Panc1 (cell line): Measurements from ENCODE around the gene UQCRH.

Experiments used
- CTCF ChIP-seq: fragments of 450-650 bp; IDR thresholded peaks from 2 replicates; pipeline ENCODE4 v1.5.1; 2017; ENCODE audit warnings: mild to moderate bottlenecking
- POLR2AphosphoS5 ChIP-seq: IDR thresholded peaks from 2 replicates; pipeline ENCODE4 v1.6.1; 2012; ENCODE audit warnings: mild to moderate bottlenecking, low read depth, low read length, moderate library complexity
- REST ChIP-seq, 2 experiments: IDR thresholded peaks; 2 replicates each; pipeline ENCODE4 v1.6.1; 2011 to 2012; ENCODE audit warnings: low read depth in 2 of 2, control low read depth in 1 of 2, low read length in 1 of 2, mild to moderate bottlenecking in 1 of 2, moderate library complexity in 1 of 2; ENCODE audit not compliant: insufficient read depth in 1 of 2

GRCh38 chr1:46363121-46363520 lies 59.6 kb downstream of the UQCRH start:
- no peak for TF ChIP-seq CTCF
- TF ChIP-seq POLR2AphosphoS5: no peak
- TF ChIP-seq REST (IDR thresholded peaks at IDR 0.05; ENCODE audit: insufficient read depth in 1 of 2, low read depth in 2 of 2, low read length in 1 of 2): no peak
